HG02885 (cell line): ENCODE measurements around the gene PKN1.
"Not testable (repeated sequence)": the region's sequence is repeated elsewhere in the genome, so short reads cannot be mapped to it uniquely, and the experiment has no call there.

Source experiments
- ATAC-seq: cut with Tn5 transposase; IDR thresholded peaks from one replicate; pipeline ENCODE4 v1.9.1; 2021; ENCODE audit warnings: mild to moderate bottlenecking; ENCODE audit not compliant: unreplicated experiment, poor library complexity

Gene PKN1

GRCh38 chr19:14452303-14452702 is 19.2 kb downstream of the PKN1 start:
- ATAC-seq, result not testable (repeated sequence)

- ATAC-seq, result no peak
Measured at GRCh38 chr19:14459703-14460102, 26.6 kb downstream of the PKN1 start.

- no peak for ATAC-seq
Measured at GRCh38 chr19:14460935-14461334, 27.8 kb downstream of the PKN1 start.

- not testable (repeated sequence) for ATAC-seq
Measured at GRCh38 chr19:14462401-14462800, 29.3 kb downstream of the PKN1 start.

GRCh38 chr19:14463747-14464146 is 30.6 kb downstream of the PKN1 start:
- ATAC-seq, result no peak

- no peak for ATAC-seq
Measured at GRCh38 chr19:14467391-14467790, 34.3 kb downstream of the PKN1 start.

- no peak for ATAC-seq
Measured at GRCh38 chr19:14467816-14468215, 34.7 kb downstream of the PKN1 start.

- no peak for ATAC-seq
Measured at GRCh38 chr19:14470031-14470876, 37.1 kb downstream of the PKN1 start.

GRCh38 chr19:14471436-14472187 is 38.5 kb downstream of the PKN1 start:
- ATAC-seq, result no peak

- no peak for ATAC-seq
Measured at GRCh38 chr19:14472202-14472938, 39.3 kb downstream of the PKN1 start.

- ATAC-seq, result no peak
Measured at GRCh38 chr19:14473073-14473977, 40.2 kb downstream of the PKN1 start.

- ATAC-seq, result no peak
Measured at GRCh38 chr19:14473978-14474578, 41.0 kb downstream of the PKN1 start.

GRCh38 chr19:14474827-14475226 is 41.7 kb downstream of the PKN1 start:
- ATAC-seq, result no peak

GRCh38 chr19:14475251-14476073 is 42.4 kb downstream of the PKN1 start, which contains the start of gene PTGER1:
TSS of gene PTGER1 (minus strand) at chr19:14475354. CDS start at chr19:14474320, 1,034 bp downstream.
- ATAC-seq, result no peak

- no peak for ATAC-seq
Measured at GRCh38 chr19:14476327-14476672, 43.2 kb downstream of the PKN1 start.

GRCh38 chr19:14476673-14477401 is 43.7 kb downstream of the PKN1 start:
- ATAC-seq, result no peak

- ATAC-seq, result no peak
Measured at GRCh38 chr19:14477418-14478112, 44.5 kb downstream of the PKN1 start.
